OCI-LY7 (cell line): ENCODE measurements around the gene IQGAP1.
"Not testable (repeated sequence)": the region's sequence is repeated elsewhere in the genome, so short reads cannot be mapped to it uniquely, and the experiment has no call there.

Source experiments
- CTCF ChIP-seq: fragments of 200-600 bp; sonication (generic); conservative IDR thresholded peaks from 2 replicates; pipeline ENCODE4 v1.5.1; 2014; ENCODE audit warnings: mild to moderate bottlenecking, antibody characterized with exemption, low read length, moderate library complexity, mixed read lengths
- EZH2phosphoT487 ChIP-seq: fragments of 200-600 bp; sonication (generic); IDR thresholded peaks from 2 replicates; pipeline ENCODE4 v1.6.1; 2018; ENCODE audit warnings: low read depth, borderline replicate concordance, mild to moderate bottlenecking, mixed run types, antibody characterized with exemption, low read length, moderate library complexity, mixed read lengths

GRCh38 chr15:90347431-90348065 is 40.5 kb upstream of the IQGAP1 start:
- not testable (repeated sequence) for TF ChIP-seq CTCF, EZH2phosphoT487
